Spleen (tissue), 11 donors: Measurements from ENCODE around the gene NCR3LG1. TPM values are rescaled to one million over a fixed set of nuclear protein-coding genes. Genes with fewer than 3 reads are reported as not detected.

Experiments
- DNase-seq: peaks from one replicate; pipeline ENCODE4 v3.0.0-alpha.2; 2020
- H3K27ac ChIP-seq, 8 donors: fragments of 200-600 bp; sonication (generic) in 7 of 8; 1 replicate in 4 of 8; 2 replicates in 4 of 8; pipeline versions ENCODE4 v1.5.0 to v1.8.0; 2016 to 2021; ENCODE audit warnings: inconsistent platforms in 4 of 8, mild to moderate bottlenecking in 4 of 8, moderate library complexity in 1 of 8
- H3K27me3 ChIP-seq, 7 donors: fragments of 200-600 bp; sonication (generic) in 6 of 7; replicated peaks in 1 of 7; 1 replicate in 4 of 7; 2 replicates in 3 of 7; pipeline versions ENCODE4 v1.5.0 to v1.8.0; 2016 to 2021; ENCODE audit warnings: inconsistent platforms in 3 of 7, mild to moderate bottlenecking in 1 of 7
- H3K36me3 ChIP-seq, 6 donors: fragments of 200-600 bp; sonication (generic) in 5 of 6; 1 replicate in 4 of 6; 2 replicates in 2 of 6; pipeline versions ENCODE4 v1.5.0 to v1.8.0; 2016 to 2021; ENCODE audit warnings: inconsistent platforms in 2 of 6
- H3K4me1 ChIP-seq, 6 donors: fragments of 200-600 bp; sonication (generic) in 5 of 6; 1 replicate in 3 of 6; 2 replicates in 3 of 6; pipeline versions ENCODE4 v1.5.0 to v1.8.0; 2016 to 2021; ENCODE audit warnings: inconsistent platforms in 3 of 6
- H3K4me3 ChIP-seq, 8 donors: fragments of 200-600 bp; sonication (generic) in 7 of 8; 1 replicate in 4 of 8; 2 replicates in 4 of 8; pipeline versions ENCODE4 v1.5.0 to v1.8.0; 2016 to 2021; ENCODE audit warnings: inconsistent platforms in 4 of 8, mild to moderate bottlenecking in 4 of 8, moderate library complexity in 2 of 8
- H3K9me3 ChIP-seq, 8 donors: fragments of 200-600 bp; sonication (generic) in 7 of 8; 1 replicate in 4 of 8; 2 replicates in 4 of 8; pipeline versions ENCODE4 v1.5.0 to v1.8.0; 2016 to 2021; ENCODE audit warnings: inconsistent platforms in 4 of 8
- POLR2A ChIP-seq, 3 donors: fragments of 450-650 bp; IDR thresholded peaks; one replicate each; pipeline ENCODE4 v1.5.1; 2017; ENCODE audit warnings: antibody characterized with exemption in 3 of 3, mild to moderate bottlenecking in 1 of 3
- POLR2AphosphoS5 ChIP-seq, 3 donors: sonication (generic); formaldehyde crosslinking; IDR thresholded peaks; one replicate each; pipeline ENCODE4 v1.5.1; 2017; ENCODE audit warnings: antibody characterized with exemption in 3 of 3
- WGBS, 5 donors: extraction: QIAGEN DNeasy Blood & Tissue Kit in 3 of 5; methylation state at CpG; one replicate each; pipeline versions ENCODE4 v1.1.5 to v1.1.7; 2013 to 2018; 5-methylcytosine and 5-hydroxymethylcytosine counted together
- intact Hi-C: fragments of 100-400 bp; cut with DNase I; formaldehyde crosslinking; loops from one replicate; pipeline ENCODE4 v1.15.0; 2023; ENCODE audit warnings: low total_unique reads
- polyA plus RNA-seq, 3 donors: library from polyadenylated mRNA; stranded (reverse); fragments of 200-250 nt; gene quantifications; one replicate each; pipeline ENCODE4 v1.2.1, GENCODE V29; 2013
- total RNA-seq, 7 donors: library from RNA; depleted of rRNA in 3 of 7; stranded (reverse); fragments of >200 nt in 3 of 7; fragmentation: NEBNext Ultra II Directional in 4 of 7; extraction: Animal tissue kit (Norgen Biotek cat#: 25700) in 4 of 7; gene quantifications; one replicate each; pipeline versions ENCODE4 v1.1.0 to v1.2.1, GENCODE V29; 2016 to 2021
- TF ChIP-seq, protein P1 (sequence below), 11 experiments: fragments of 200-600 bp in 7 of 11; fragments of 450-650 bp in 4 of 11; sonication (generic) in 4 of 11; IDR thresholded peaks in 8 of 11; conservative IDR thresholded peaks in 3 of 11; 1 replicate in 7 of 11; 2 replicates in 4 of 11; pipeline versions ENCODE4 v1.4.0 to v1.8.0; 2016 to 2021; ENCODE audit warnings: antibody characterized with exemption in 11 of 11, inconsistent platforms in 4 of 11, mild to moderate bottlenecking in 1 of 11
- donor health status: healthy with polysubstance abuse.
- donor health status: DM: no; HTN: no; CAD: no; lungs with moderate emphysema.
- donor health status: DM: no; HTN: no; CAD: no.
- donor health status: Bipolar disorder and iron deficiency.
- donor health status: healthy.
- donor health status: DM: no; HTN: no; CAD: no.
- donor health status: DM: yes; HTN: yes; CAD: no.

Gene NCR3LG1
- total and polyA plus RNA-seq, 10 donors: 0.04 to 5.4 (median 1.8) TPM

DNA sequence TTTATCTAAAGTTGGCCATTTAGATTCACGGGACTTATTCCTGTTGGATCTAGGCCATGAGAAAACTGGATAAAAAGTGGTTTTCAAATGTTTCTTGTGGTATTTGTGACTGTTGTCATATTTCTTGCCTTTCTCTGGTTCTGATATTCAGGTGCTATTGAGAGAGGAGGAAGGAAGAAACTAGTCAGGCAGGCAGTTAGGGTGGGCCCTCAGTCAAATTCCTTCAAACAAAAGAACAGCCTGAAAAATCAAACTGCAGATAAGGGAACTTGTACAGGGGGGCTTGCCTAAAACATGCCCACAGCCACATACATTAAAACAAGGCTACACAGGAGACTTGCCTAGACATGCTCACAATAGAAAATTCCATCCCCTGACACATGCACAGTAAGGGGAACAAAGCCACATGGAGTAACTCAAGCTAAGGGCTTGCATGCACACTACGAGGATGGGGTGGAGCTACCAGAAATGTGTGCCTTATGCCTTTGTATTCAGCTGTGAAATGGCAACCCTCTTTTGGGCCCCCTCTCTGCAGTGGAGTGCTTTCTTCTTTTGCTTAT, 18.2 kb downstream of the NCR3LG1 start:
- WGBS, 5 donors: 81 to 88% (median 85%) methylated on average over 2 of the region's 2 CpGs
- Histone ChIP-seq H3K36me3 (peaks cover 9 to 82% (median 37%) of the 10 kb centered on the region in 6 donors), H3K27ac (no peak overlapping the region), H3K4me1 (no peaks in the 10 kb centered on the region), H3K27me3 (no peaks in the 10 kb centered on the region), H3K9me3 (peaks cover 22 to 69% (median 63%) of the 10 kb centered on the region in 8 donors), H3K4me3 (no peak overlapping the region)
- TF ChIP-seq, protein P1, sequence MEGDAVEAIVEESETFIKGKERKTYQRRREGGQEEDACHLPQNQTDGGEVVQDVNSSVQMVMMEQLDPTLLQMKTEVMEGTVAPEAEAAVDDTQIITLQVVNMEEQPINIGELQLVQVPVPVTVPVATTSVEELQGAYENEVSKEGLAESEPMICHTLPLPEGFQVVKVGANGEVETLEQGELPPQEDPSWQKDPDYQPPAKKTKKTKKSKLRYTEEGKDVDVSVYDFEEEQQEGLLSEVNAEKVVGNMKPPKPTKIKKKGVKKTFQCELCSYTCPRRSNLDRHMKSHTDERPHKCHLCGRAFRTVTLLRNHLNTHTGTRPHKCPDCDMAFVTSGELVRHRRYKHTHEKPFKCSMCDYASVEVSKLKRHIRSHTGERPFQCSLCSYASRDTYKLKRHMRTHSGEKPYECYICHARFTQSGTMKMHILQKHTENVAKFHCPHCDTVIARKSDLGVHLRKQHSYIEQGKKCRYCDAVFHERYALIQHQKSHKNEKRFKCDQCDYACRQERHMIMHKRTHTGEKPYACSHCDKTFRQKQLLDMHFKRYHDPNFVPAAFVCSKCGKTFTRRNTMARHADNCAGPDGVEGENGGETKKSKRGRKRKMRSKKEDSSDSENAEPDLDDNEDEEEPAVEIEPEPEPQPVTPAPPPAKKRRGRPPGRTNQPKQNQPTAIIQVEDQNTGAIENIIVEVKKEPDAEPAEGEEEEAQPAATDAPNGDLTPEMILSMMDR (IDR thresholded peaks at IDR 0.05 in 8 of 11, conservative IDR thresholded peaks at IDR 0.05 in 3 of 11): no peak
- no peak for TF ChIP-seq POLR2AphosphoS5 (IDR thresholded peaks at IDR 0.05)
- no peak for DNase-seq
- intact Hi-C loops: no loop called here

- Histone ChIP-seq H3K9me3 (peaks cover 22 to 80% (median 65%) of the 10 kb centered on the region in 8 donors), H3K4me3 (peak overlapping the region in 1 of 8 donors; percentile 4), H3K4me1 (no peaks in the 10 kb centered on the region), H3K27me3 (no peaks in the 10 kb centered on the region), H3K36me3 (peaks cover 9 to 87% (median 37%) of the 10 kb centered on the region in 6 donors), H3K27ac (no peak overlapping the region)
- intact Hi-C loops: no loop called here
- DNase-seq: no peak
- 58 to 75% (median 59%) methylated on average over 3 of the region's 3 CpGs for WGBS, 5 donors
- TF ChIP-seq POLR2A (IDR thresholded peaks at IDR 0.05): no peak
- TF ChIP-seq POLR2AphosphoS5 (IDR thresholded peaks at IDR 0.05): no peak
- TF ChIP-seq, protein P1 (IDR thresholded peaks at IDR 0.05 in 8 of 11, conservative IDR thresholded peaks at IDR 0.05 in 3 of 11): no peak
Observed at GRCh38 chr11:17371614-17372013, 20.0 kb downstream of the NCR3LG1 start.

DNA sequence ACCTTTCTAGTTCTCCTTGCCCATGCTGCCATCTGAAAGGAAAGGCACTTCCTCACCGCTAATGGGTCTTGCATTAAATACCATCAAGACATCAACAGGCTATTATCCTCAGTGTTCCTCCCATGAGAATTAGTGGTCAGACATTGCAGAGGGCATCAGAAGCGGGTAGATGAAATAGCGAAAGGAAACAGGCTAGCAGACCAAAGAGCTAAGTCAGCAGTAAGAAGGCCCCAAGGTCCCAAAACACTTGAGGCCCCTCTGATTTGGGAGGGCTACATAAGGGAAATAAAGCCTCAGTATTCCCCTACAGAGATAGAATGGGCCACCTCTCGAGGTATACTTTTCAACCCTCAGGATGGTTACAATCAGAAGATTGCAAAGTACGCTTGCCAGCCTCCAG, 23.9 kb downstream of the NCR3LG1 start:
- Histone ChIP-seq H3K27ac (no peak overlapping the region), H3K4me3 (no peak overlapping the region), H3K9me3 (peaks cover 16 to 62% (median 46%) of the 10 kb centered on the region in 8 donors), H3K27me3 (no peaks in the 10 kb centered on the region), H3K4me1 (no peaks in the 10 kb centered on the region), H3K36me3 (peaks cover 7 to 70% (median 20%) of the 10 kb centered on the region in 6 donors)
- DNase-seq: no peak
- intact Hi-C loops: no loop called here
- TF ChIP-seq POLR2AphosphoS5 (IDR thresholded peaks at IDR 0.05): no peak
- TF ChIP-seq, protein P1 (IDR thresholded peaks at IDR 0.05 in 8 of 11, conservative IDR thresholded peaks at IDR 0.05 in 3 of 11): no peak
- TF ChIP-seq POLR2A (IDR thresholded peaks at IDR 0.05): no peak
- WGBS, 5 donors: 79 to 89% (median 82%) methylated on average over 5 of the region's 5 CpGs

DNA sequence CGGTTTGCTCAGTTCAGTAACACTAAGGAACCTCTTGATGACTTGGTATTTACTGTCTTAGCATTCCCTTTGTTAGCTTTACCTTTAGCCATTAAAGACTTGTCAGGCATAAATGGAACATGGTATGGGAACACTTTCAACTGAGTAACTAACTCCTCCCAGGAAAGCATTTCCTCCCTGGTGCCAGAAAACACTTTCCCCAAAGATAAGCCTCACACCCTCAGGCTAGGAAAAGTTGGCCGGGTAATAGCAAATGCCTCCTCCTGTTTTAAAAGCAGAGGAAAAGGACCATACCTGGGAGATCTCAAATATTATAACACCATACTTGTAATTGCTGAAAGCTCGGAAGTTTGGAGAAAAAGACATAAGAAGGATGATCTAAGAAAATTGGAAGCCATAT, 24.9 kb downstream of the NCR3LG1 start:
- Histone ChIP-seq H3K9me3 (peaks cover 11 to 53% (median 37%) of the 10 kb centered on the region in 8 donors), H3K4me1 (no peaks in the 10 kb centered on the region), H3K36me3 (peaks cover 4 to 60% (median 17%) of the 10 kb centered on the region in 6 donors), H3K27ac (no peak overlapping the region), H3K4me3 (no peak overlapping the region), H3K27me3 (no peaks in the 10 kb centered on the region)
- TF ChIP-seq POLR2AphosphoS5 (IDR thresholded peaks at IDR 0.05) (no peak), POLR2A (IDR thresholded peaks at IDR 0.05) (no peak)
- TF ChIP-seq, protein P1 (IDR thresholded peaks at IDR 0.05 in 8 of 11, conservative IDR thresholded peaks at IDR 0.05 in 3 of 11): no peak
- intact Hi-C loops: no loop called here
- WGBS, 5 donors: 85 to 95% (median 88%) methylated on average over 3 of the region's 3 CpGs
- DNase-seq: no peak
